Astrocyte of the spinal cord (primary cell): Measurements from ENCODE around the gene PDCD7.

Experiments used
- DNase-seq: peaks from one replicate; pipeline ENCODE4 v3.0.0; 2011; ENCODE audit warnings: low read depth, low spot score
- H3K4me3 ChIP-seq: 2 replicates; pipeline ENCODE4 v1.5.1; 2011; ENCODE audit warnings: low read depth, mild to moderate bottlenecking, low read length, moderate library complexity
- CTCF ChIP-seq: IDR thresholded peaks from 2 replicates; pipeline ENCODE4 v1.5.1; 2012; ENCODE audit warnings: low read depth, mild to moderate bottlenecking, low read length, inconsistent platforms
- in situ Hi-C: cut with HindIII; loops from 2 replicates; pipeline ENCODE4 v1.10.0; 2017; ENCODE audit warnings: low sequenced_read_pairs

The PDCD7 gene

DNA sequence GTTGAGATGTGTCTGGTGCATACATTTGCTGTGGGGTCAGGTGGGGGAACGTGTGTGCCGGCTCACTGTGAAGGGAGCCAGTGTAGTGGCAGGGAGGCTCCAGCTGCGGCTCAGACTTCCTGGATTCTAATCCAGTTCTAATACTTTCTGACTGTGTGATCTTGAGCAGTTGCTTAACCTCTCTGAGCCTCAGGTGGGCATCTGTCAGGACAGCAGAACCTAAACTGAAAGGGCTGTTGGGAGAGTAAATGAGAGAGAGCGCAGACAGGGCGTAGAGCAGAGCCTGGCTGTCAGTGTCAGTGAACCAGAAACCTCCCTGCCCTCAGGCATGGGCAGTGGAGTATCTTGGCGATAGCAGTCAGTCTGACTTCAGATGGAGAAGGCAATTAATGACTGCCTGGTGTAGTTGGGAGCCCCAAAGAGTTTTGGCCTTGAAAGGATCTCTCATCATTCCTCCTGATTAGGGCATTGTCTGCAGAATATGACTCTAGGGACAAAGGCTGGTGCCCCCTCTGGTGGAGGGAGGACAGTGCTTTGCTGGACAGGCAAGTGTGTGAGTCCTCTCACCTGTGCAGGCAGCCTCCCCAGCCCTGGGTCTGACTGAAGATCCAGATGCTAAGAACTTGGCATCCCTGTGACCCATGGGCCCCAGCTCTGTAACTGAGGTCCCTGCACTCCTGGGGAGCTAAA lies 47.5 kb downstream of the PDCD7 start:
- H3K4me3 ChIP-seq: no peak overlapping the region
- DNase-seq: no peak

DNA sequence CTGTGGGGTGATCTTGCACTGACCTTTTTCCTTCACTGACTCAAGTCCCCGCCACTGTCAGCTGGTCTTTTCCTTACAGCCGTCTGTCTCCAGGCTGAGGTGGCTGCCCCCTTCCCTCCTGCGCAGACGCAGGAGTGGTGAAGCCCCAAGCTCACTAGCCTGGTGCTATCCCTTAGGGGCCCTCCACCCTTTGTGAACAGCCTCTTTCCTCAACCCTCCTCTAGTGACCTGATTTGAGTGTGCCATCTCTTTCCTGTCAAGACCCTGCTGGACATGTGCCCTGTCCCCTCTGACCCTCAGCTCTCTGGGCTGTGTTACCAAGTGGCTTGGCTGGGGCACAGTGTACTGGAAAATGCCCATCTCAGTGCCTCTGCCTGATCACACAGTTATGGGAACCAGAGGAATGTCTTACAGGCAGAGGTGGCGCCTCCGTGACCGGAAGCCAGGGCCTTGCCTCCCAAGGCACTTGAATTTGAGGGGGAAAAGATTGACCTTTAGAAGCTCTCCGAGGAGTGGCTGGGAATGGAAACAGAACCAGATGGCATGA lies 48.3 kb downstream of the PDCD7 start:
- DNase-seq: no peak
- no peak for TF ChIP-seq CTCF
- no peak overlapping the region for H3K4me3 ChIP-seq
- in situ Hi-C loops: no loop called here

More for the DNA sequence above, 47.5 kb downstream of the PDCD7 start:
- in situ Hi-C loops: no loop called here
- TF ChIP-seq CTCF: peak; percentile 67

- H3K4me3 ChIP-seq: no peak overlapping the region
- no peak for DNase-seq
- no peak for TF ChIP-seq CTCF
- in situ Hi-C loops: no loop called here
Observed at GRCh38 chr15:65084500-65085206, 49.0 kb downstream of the PDCD7 start.

GRCh38 chr15:65083262-65083701 lies 50.3 kb downstream of the PDCD7 start:
- H3K4me3 ChIP-seq: no peak overlapping the region
- in situ Hi-C loops: no loop called here
- TF ChIP-seq CTCF: peak; percentile 53
- peak; percentile 32 for DNase-seq

GRCh38 chr15:65082303-65082953 lies 51.2 kb downstream of the PDCD7 start:
- no peak overlapping the region for H3K4me3 ChIP-seq
- in situ Hi-C loops: no loop called here
- no peak for TF ChIP-seq CTCF
- DNase-seq: no peak

DNA sequence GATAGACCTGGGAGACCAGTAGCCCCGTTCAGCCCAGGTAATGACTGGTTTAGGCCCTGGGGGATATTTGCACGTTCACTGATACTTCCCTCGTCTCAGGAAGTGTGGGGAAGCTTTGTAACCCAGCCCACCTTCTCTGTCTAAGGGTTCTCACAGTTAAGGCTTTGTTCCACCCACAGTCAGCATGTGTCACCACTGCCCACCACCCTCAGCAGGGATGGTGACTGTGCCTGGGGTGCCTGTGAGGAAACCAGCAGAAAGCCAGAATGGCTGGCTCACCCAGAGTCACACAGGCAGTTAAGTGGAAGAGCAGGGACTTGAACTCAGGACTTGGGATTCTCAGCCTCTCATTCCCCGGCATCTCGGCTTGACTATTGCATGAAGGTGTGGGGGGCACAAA lies 51.9 kb downstream of the PDCD7 start:
- DNase-seq: no peak
- H3K4me3 ChIP-seq: no peak overlapping the region
- no peak for TF ChIP-seq CTCF
- in situ Hi-C loops: no loop called here
